OCI-LY1 (cell line): ENCODE measurements around the gene USP10.

ENCODE experiments used
- CTCF ChIP-seq: fragments of 200-600 bp; sonication (generic), shearing (Covaris generic); IDR thresholded peaks from 2 replicates; pipeline ENCODE4 v1.5.1; 2017; ENCODE audit warnings: mild to moderate bottlenecking, antibody characterized with exemption, low read length, moderate library complexity, mixed read lengths
- EZH2 ChIP-seq: fragments of 200-600 bp; sonication (generic), shearing (Covaris generic); IDR thresholded peaks from 2 replicates; pipeline ENCODE4 v1.8.0; 2017; ENCODE audit warnings: borderline replicate concordance, mixed run types, mild to moderate bottlenecking, antibody characterized with exemption, low read length, moderate library complexity, mixed read lengths

GRCh38 chr16:84806890-84807258, 107.1 kb downstream of the USP10 start:
- TF ChIP-seq CTCF, result no peak
- no peak for TF ChIP-seq EZH2
